GM18508 (cell line): ENCODE data around the gene HNRNPU.

Source experiments
- ATAC-seq: cut with Tn5 transposase; IDR thresholded peaks from one replicate; pipeline ENCODE4 v1.9.1; 2021; ENCODE audit warnings: moderate number of reproducible peaks; ENCODE audit not compliant: insufficient read depth, unreplicated experiment

The HNRNPU gene

GRCh38 chr1:244813327-244813726 lies 51.0 kb downstream of the HNRNPU start:
- no peak for ATAC-seq

GRCh38 chr1:244810221-244810620 lies 54.1 kb downstream of the HNRNPU start:
- ATAC-seq = no peak

DNA sequence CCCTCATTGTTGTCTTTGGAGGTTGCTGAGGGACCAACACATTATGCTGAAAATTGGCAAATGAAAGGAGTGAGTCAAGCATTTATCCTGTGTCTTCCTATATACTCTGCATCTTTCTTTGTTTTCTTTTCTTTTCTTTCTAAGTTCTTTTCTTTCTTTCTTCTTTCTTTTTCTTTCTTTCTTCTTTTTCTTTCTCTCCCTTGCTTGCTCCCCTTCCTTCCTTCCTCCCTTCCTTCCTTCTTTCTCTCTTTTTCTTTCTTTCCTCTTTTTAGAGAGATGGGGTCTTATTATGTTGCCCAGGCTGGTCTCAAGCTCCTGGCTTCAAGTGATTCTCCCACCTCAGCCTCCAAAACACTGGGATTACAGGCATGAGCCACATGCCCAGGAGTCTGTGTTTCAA lies 57.2 kb downstream of the HNRNPU start:
- no peak for ATAC-seq

DNA sequence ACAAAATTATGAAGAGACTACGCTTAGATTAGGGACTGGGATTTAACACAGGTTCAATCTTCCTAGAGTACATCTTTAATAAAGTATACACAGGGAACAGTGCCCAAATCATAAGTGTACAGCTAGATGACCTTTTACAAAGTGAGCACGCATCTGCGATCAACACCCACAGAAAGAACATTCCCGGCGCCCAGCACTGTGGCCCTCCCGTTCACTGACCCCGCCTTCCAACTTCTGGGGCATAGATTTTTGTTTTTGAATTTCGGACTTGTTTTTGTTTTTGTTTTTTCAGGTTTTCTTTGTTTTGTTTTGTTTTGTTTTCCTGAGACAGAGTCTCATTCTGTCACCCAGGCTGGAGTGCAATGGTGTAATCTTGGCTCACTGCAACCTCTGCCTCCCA lies 59.5 kb downstream of the HNRNPU start:
- no peak for ATAC-seq

- no peak for ATAC-seq
Observed at GRCh38 chr1:244802556-244803239, 61.6 kb downstream of the HNRNPU start.

GRCh38 chr1:244802041-244802440 lies 62.3 kb downstream of the HNRNPU start:
- ATAC-seq = no peak

DNA sequence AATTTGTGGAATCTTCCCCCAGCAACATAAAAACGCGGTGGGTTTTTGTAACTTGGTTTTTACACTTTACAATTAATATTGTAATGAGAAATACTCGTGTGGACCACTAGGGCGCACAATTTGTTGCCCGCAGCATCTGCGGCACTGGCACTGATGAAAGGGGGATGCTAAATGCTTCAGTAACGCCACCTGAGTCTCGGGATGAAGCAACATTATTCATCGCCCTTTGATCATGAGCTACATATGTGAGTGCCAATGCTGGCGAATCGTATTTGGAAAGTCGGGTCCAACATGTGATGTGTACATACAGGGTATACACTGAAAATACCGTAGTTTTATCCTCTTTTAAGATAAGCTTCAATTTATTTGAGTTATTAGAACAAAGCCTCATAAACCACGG lies 63.1 kb downstream of the HNRNPU start:
- ATAC-seq = peak; percentile 72

GRCh38 chr1:244800821-244801220 lies 63.5 kb downstream of the HNRNPU start:
- no peak for ATAC-seq
